ENCODE measurements around the gene ADAP1. TPM values are rescaled to one million over a fixed set of nuclear protein-coding genes. Genes with fewer than 3 reads are reported as not detected.

Gene ADAP1
- polyA plus RNA-seq, 1 experiment, result 5.1 TPM

DNA sequence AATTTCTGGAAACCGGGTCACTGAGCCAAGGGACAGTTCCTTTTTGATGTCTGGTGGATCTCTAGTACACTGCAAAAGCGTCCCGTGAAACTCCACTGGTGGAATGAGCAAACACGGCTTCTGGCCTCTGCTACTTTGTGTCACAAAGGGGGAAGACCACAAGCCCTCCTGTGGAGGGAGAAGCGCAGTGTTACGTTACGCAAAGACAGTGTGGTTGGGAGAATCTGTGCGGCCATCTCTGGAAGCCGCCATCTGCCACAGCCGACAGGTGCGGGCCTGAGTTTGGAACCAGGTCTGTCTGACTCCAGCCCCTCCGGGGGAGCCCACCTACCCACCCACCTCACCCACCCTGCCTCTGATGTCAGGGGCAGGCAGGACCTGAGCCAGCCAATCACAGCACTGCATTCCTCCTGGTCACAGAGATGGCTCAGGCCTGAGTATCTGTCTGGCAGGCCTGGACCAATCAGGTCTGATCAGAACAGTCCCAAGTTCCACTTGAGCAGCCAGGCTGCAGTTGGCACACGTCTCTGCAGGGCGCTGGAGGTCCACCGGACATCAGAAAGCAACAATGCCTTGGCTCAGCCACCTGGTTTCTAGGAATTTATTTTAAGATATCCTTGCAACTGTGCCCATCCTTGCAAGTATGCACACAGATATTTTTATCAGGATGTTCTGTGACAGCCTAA is 25.5 kb upstream of the ADAP1 start:
- 0 out of 2 replicates have a peak, but pooled peaks cover 2% of the 10 kb centered on the region for H3K27me3 ChIP-seq (ENCODE audit: control insufficient read depth, insufficient read depth, low read length)
- POLR2A ChIA-PET, result no interaction called here
- CTCF ChIA-PET, result interaction anchor here (3.5 kb wide), 1 partner anchor 12 kb away, joined by 30 read pairs; no protein-coding TSS in a partner anchor
- DNase-seq (ENCODE audit: low read depth), result no peak
- no peak overlapping the region for H3K4me3 ChIP-seq (ENCODE audit: low read depth, low read length)
- H3K36me3 ChIP-seq (ENCODE audit: control insufficient read depth, insufficient read depth, low read length), result no peaks in the 10 kb centered on the region
- TF ChIP-seq, protein P1, sequence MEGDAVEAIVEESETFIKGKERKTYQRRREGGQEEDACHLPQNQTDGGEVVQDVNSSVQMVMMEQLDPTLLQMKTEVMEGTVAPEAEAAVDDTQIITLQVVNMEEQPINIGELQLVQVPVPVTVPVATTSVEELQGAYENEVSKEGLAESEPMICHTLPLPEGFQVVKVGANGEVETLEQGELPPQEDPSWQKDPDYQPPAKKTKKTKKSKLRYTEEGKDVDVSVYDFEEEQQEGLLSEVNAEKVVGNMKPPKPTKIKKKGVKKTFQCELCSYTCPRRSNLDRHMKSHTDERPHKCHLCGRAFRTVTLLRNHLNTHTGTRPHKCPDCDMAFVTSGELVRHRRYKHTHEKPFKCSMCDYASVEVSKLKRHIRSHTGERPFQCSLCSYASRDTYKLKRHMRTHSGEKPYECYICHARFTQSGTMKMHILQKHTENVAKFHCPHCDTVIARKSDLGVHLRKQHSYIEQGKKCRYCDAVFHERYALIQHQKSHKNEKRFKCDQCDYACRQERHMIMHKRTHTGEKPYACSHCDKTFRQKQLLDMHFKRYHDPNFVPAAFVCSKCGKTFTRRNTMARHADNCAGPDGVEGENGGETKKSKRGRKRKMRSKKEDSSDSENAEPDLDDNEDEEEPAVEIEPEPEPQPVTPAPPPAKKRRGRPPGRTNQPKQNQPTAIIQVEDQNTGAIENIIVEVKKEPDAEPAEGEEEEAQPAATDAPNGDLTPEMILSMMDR (IDR thresholded peaks at IDR 0.05; ENCODE audit: insufficient read depth, low read depth, low read length), result no peak

DNA sequence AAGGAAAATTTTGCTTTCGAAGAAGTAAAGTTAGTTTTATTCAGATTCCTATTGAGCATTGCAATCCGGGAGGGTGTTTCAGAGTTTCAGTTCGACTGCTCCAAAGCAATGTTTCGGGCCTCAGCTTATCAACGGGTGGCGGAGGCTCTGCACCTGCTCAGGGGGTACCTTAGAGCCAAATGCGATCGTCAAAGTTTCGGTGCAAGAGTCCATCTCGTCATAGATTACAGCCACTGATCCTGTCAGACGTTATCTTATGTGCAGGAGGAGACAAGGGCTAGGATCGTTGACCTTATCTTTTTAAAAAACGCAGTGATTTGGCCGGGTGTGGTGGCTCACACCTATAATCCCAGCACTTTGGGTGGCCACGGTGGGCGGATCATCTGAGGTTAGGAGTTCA is 24.7 kb upstream of the ADAP1 start:
- ChIA-PET POLR2A (no interaction called here), CTCF (interaction anchor here (2.1 to 6.7 kb wide), 2 partner anchors 14 to 87 kb away, joined by 7 to 68 read pairs; no protein-coding TSS in a partner anchor)
- no peaks in the 10 kb centered on the region for H3K36me3 ChIP-seq (ENCODE audit: control insufficient read depth, insufficient read depth, low read length)
- H3K4me3 ChIP-seq (ENCODE audit: low read depth, low read length), result no peak overlapping the region
- DNase-seq (ENCODE audit: low read depth), result no peak
- TF ChIP-seq, protein P1 (IDR thresholded peaks at IDR 0.05; ENCODE audit: insufficient read depth, low read depth, low read length), result no peak
- 0 out of 2 replicates have a peak, but pooled peaks cover 2% of the 10 kb centered on the region for H3K27me3 ChIP-seq (ENCODE audit: control insufficient read depth, insufficient read depth, low read length)

DNA sequence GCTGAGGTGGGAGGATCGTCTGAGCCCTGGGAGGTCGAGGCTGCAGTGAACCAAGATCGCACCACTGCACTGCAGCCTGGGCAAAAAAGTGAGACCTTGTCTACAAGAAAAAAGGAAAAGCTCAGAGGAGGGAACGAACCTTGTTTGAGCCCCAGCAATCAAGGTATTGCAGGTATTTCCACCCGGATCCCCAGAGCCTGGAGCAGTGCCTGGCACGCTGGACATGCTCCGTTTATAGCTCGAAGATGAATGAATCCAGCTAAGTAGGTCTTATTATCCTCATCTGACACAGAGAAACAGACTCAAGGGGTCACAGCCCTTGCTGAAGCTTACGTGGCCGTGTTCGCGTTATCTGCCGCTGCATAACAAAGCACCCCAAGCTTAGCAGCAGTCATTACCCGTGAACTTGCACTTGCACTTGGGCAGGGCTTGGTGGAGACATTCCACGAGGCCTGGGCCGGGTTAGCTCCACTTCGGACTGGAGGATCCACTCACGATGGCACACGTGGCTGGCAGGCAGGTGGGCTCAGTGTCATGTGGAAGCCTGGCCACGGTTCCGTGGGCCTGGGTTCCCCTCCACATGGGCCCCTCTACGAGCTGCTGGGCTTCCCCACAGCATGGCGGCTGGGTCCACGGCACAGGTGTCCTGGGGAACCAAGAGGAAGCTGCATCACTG is 24.1 kb upstream of the ADAP1 start:
- Histone ChIP-seq H3K36me3 (ENCODE audit: control insufficient read depth, insufficient read depth, low read length) (no peaks in the 10 kb centered on the region), H3K27me3 (ENCODE audit: control insufficient read depth, insufficient read depth, low read length) (0 out of 2 replicates have a peak, but pooled peaks cover 2% of the 10 kb centered on the region), H3K4me3 (ENCODE audit: low read depth, low read length) (no peak overlapping the region)
- DNase-seq (ENCODE audit: low read depth), result no peak
- POLR2A ChIA-PET, result no interaction called here
- TF ChIP-seq, protein P1 (IDR thresholded peaks at IDR 0.05; ENCODE audit: insufficient read depth, low read depth, low read length), result no peak
- CTCF ChIA-PET, result interaction anchor here (0.5 to 6.7 kb wide), 6 partner anchors 14 to 101 kb away, joined by 3 to 68 read pairs (median 3); no protein-coding TSS in a partner anchor

DNA sequence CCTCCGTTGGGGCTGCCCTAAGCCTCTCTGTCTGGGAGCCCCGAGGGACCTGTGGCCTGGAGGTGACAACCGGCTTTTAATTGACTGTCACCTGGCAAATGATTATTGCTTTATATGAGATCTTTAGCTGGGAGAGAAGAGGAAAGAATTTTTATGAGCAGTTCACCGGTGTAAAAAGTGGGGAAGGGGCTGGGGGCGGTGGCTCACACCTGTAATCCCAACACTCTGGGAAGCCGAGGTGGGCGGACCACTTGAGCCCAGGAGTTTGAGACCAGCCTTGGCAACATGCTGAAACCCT is 23.5 kb upstream of the ADAP1 start:
- ChIA-PET POLR2A (no interaction called here), CTCF (interaction anchor here (0.5 to 6.7 kb wide), 6 partner anchors 15 to 101 kb away, joined by 3 to 68 read pairs (median 3); no protein-coding TSS in a partner anchor)
- H3K4me3 ChIP-seq (ENCODE audit: low read depth, low read length), result no peak overlapping the region
- H3K36me3 ChIP-seq (ENCODE audit: control insufficient read depth, insufficient read depth, low read length), result peaks cover 1% of the 10 kb centered on the region; the same call in 1 of the 2 replicates
- TF ChIP-seq, protein P1 (IDR thresholded peaks at IDR 0.05; ENCODE audit: insufficient read depth, low read depth, low read length), result no peak
- H3K27me3 ChIP-seq (ENCODE audit: control insufficient read depth, insufficient read depth, low read length), result 0 out of 2 replicates have a peak, but pooled peaks cover 2% of the 10 kb centered on the region
- DNase-seq (ENCODE audit: low read depth), result no peak

DNA sequence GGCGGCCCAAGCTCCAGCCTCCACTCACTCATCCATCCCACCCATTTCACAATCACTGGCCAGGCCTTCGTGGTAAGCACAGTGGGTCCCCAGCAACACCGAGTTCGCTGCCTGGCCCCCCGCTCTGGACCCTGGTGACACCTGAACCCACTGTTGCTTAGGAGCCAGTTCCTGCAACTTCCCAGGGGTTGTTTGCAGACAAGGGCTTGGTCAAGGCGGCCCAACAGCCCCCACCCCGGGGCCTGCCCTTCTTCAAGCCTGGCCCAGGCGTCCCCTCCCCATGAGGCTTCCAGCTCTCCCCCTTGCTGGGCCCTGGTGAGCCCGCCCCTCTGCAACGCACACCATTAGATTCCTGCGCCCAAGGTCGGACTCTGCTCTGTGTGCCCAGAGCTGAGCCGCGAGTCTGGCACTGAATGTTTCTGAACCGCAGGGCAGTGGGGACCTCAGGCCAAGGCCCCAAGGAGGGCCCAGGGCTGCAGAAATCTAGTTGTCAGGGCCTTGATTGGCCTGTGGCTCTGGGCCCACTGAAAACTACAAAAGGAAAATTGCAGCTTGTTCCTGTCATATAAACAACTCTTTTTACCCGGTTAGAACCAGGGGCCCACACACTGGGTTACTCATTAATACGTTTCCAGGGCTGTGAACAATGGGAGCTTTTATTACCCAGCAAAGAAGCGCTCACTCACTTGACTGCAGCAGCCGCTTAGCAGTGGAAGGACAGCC is 23.0 kb upstream of the ADAP1 start:
- CTCF ChIA-PET, result interaction anchor here (0.5 to 6.7 kb wide), 6 partner anchors 15 to 102 kb away, joined by 3 to 68 read pairs (median 3); no protein-coding TSS in a partner anchor
- no peak for DNase-seq (ENCODE audit: low read depth)
- TF ChIP-seq, protein P1 (IDR thresholded peaks at IDR 0.05; ENCODE audit: insufficient read depth, low read depth, low read length), result no peak

More for the DNA sequence above, 23.0 kb upstream of the ADAP1 start:
- POLR2A ChIA-PET, result no interaction called here
- peaks cover 3% of the 10 kb centered on the region; the same call in 1 of the 2 replicates for H3K36me3 ChIP-seq (ENCODE audit: control insufficient read depth, insufficient read depth, low read length)
- H3K27me3 ChIP-seq (ENCODE audit: control insufficient read depth, insufficient read depth, low read length), result 0 out of 2 replicates have a peak, but pooled peaks cover under 1% of the 10 kb centered on the region
- no peak overlapping the region for H3K4me3 ChIP-seq (ENCODE audit: low read depth, low read length)
